HL-60 (cell line): ENCODE results near the gene LMNTD1.

ENCODE experiments used
- DNase-seq, 2 experiments: peaks; one replicate each; pipeline ENCODE4 v3.0.0-alpha.2; 2010 to 2020; ENCODE audit warnings: low read depth in 1 of 2, low spot score in 1 of 2
- H3K27ac ChIP-seq: fragments of 250-450 bp; sonication (Bioruptor Pico); replicated peaks from 2 replicates; pipeline ENCODE4 v1.5.1; 2020; ENCODE audit warnings: mild to moderate bottlenecking, moderate library complexity
- H3K27me3 ChIP-seq: fragments of 250-450 bp; sonication (Bioruptor Pico); 2 replicates; pipeline ENCODE4 v1.5.1; 2021; ENCODE audit warnings: mild to moderate bottlenecking, moderate library complexity; ENCODE audit not compliant: insufficient read depth, poor library complexity, severe bottlenecking
- H3K4me3 ChIP-seq: replicated peaks from 2 replicates; pipeline ENCODE4 v1.5.1; 2011; ENCODE audit warnings: mild to moderate bottlenecking, control low read depth, low read length; ENCODE audit not compliant: insufficient read depth
- GABPA ChIP-seq: IDR thresholded peaks from 2 replicates; pipeline ENCODE4 v1.6.1; 2012; ENCODE audit warnings: low read depth
- POLR2AphosphoS5 ChIP-seq: IDR thresholded peaks from 2 replicates; pipeline ENCODE4 v1.6.1; 2012; ENCODE audit warnings: low read depth
- REST ChIP-seq: IDR thresholded peaks from 2 replicates; pipeline ENCODE4 v1.6.1; 2012; ENCODE audit warnings: low read depth; ENCODE audit not compliant: insufficient replicate concordance
- SPI1 ChIP-seq: IDR thresholded peaks from 2 replicates; pipeline ENCODE4 v1.6.1; 2012; ENCODE audit warnings: low read depth, mild to moderate bottlenecking, borderline replicate concordance
- TF ChIP-seq, protein P1 (sequence below): IDR thresholded peaks from one replicate; pipeline ENCODE4 v1.5.1; 2011; ENCODE audit warnings: low read length, control low read depth, inconsistent platforms; ENCODE audit not compliant: insufficient read depth

The LMNTD1 gene

DNA sequence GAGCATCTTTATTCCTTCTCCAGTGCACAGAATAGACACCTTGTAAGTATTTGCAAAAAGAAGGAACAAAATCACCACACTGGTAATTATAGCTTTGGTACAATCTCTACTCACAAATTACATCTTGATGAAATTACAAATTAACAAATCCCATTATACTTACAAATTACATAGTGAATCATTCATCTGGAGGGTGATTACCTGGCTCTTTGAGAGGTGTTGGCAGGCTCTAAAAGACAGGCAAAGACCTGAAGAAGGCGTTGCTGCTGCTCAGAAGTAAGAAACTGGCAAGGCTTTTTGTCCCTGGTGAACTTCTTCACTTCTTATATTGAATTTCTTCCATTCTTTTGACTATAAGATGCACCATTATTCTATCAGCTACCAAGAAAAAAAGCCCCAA is 21.7 kb upstream of the LMNTD1 start:
- Histone ChIP-seq H3K27ac (no peak overlapping the region), H3K27me3 (no peaks in the 10 kb centered on the region), H3K4me3 (no peak overlapping the region)
- TF ChIP-seq SPI1: no peak
- TF ChIP-seq, protein P1, sequence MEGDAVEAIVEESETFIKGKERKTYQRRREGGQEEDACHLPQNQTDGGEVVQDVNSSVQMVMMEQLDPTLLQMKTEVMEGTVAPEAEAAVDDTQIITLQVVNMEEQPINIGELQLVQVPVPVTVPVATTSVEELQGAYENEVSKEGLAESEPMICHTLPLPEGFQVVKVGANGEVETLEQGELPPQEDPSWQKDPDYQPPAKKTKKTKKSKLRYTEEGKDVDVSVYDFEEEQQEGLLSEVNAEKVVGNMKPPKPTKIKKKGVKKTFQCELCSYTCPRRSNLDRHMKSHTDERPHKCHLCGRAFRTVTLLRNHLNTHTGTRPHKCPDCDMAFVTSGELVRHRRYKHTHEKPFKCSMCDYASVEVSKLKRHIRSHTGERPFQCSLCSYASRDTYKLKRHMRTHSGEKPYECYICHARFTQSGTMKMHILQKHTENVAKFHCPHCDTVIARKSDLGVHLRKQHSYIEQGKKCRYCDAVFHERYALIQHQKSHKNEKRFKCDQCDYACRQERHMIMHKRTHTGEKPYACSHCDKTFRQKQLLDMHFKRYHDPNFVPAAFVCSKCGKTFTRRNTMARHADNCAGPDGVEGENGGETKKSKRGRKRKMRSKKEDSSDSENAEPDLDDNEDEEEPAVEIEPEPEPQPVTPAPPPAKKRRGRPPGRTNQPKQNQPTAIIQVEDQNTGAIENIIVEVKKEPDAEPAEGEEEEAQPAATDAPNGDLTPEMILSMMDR: no peak
- no peak for TF ChIP-seq POLR2AphosphoS5
- no peak for TF ChIP-seq REST
- TF ChIP-seq GABPA: no peak
- DNase-seq: no peak

DNA sequence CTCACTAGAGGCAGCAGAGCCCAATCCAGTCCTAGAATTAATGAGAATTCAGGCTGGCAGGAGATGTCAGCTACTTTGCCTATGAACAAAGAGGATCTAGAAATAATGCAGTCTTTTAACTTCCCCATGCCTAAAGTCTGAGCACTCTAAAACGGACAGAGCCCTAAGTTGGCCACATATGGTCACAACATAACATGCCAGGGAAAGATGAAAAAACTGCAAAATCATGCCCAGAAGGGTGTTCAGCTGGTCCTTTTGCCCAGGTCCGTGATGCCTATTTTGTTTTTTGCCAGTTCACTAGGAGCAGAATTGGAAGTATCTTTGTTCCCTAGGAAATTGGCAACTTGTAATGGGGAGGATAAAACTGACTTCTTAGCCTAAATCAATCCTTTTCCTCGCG is 20.3 kb upstream of the LMNTD1 start:
- no peak overlapping the region for H3K4me3 ChIP-seq
- no peak for DNase-seq
- no peak for TF ChIP-seq SPI1
- no peak for TF ChIP-seq GABPA
- TF ChIP-seq, protein P1: no peak
- TF ChIP-seq POLR2AphosphoS5: no peak
- TF ChIP-seq REST: no peak
- H3K27me3 ChIP-seq: no peaks in the 10 kb centered on the region
- no peak overlapping the region for H3K27ac ChIP-seq

- DNase-seq: no peak
- no peak overlapping the region for H3K4me3 ChIP-seq
- TF ChIP-seq REST (no peak), GABPA (no peak), POLR2AphosphoS5 (no peak), SPI1 (no peak)
- TF ChIP-seq, protein P1: no peak
Measured at GRCh38 chr12:25570418-25570817, 17.3 kb upstream of the LMNTD1 start.

More at GRCh38 chr12:25570418-25570817, 17.3 kb upstream of the LMNTD1 start:
- no peaks in the 10 kb centered on the region for H3K27me3 ChIP-seq
- H3K27ac ChIP-seq: no peak overlapping the region
